SHP77 (cell line): ENCODE data around the gene SRPK2.
"Not testable (repeated sequence)": the region's sequence is repeated elsewhere in the genome, so short reads cannot be mapped to it uniquely, and the experiment has no call there.

ENCODE experiments used
- DNase-seq, 2 experiments: peaks; one replicate each; lab custom pipeline; 2025; lab: John Stamatoyannopoulos, UW

The SRPK2 gene

GRCh38 chr7:105339404-105340323 lies 49.1 kb downstream of the SRPK2 start:
- no peak for DNase-seq

- DNase-seq: no peak
Observed at GRCh38 chr7:105337529-105337928, 51.2 kb downstream of the SRPK2 start.

GRCh38 chr7:105336009-105336408 lies 52.7 kb downstream of the SRPK2 start:
- DNase-seq: no peak

GRCh38 chr7:105332661-105333060 lies 56.1 kb downstream of the SRPK2 start:
- DNase-seq: not testable (repeated sequence)

GRCh38 chr7:105330526-105330925 lies 58.2 kb downstream of the SRPK2 start:
- no peak for DNase-seq

GRCh38 chr7:105327201-105327600 lies 61.5 kb downstream of the SRPK2 start:
- DNase-seq: no peak

- DNase-seq: no peak
Observed at GRCh38 chr7:105325216-105325904, 63.4 kb downstream of the SRPK2 start.

GRCh38 chr7:105324606-105325005 lies 64.1 kb downstream of the SRPK2 start:
- DNase-seq: not testable (repeated sequence)

- no peak for DNase-seq
Observed at GRCh38 chr7:105323366-105323765, 65.4 kb downstream of the SRPK2 start.

- no peak for DNase-seq
Observed at GRCh38 chr7:105322655-105323277, 66.0 kb downstream of the SRPK2 start.

GRCh38 chr7:105321754-105322455 lies 66.8 kb downstream of the SRPK2 start:
- no peak for DNase-seq

- no peak for DNase-seq
Observed at GRCh38 chr7:105320896-105321295, 67.8 kb downstream of the SRPK2 start.

GRCh38 chr7:105319578-105319977 lies 69.1 kb downstream of the SRPK2 start:
- no peak for DNase-seq

- no peak for DNase-seq
Observed at GRCh38 chr7:105316578-105317344, 72.0 kb downstream of the SRPK2 start.

- DNase-seq: no peak
Observed at GRCh38 chr7:105315357-105315756, 73.4 kb downstream of the SRPK2 start.

- no peak for DNase-seq
Observed at GRCh38 chr7:105309235-105310169, 79.2 kb downstream of the SRPK2 start.

GRCh38 chr7:105307163-105307672 lies 81.5 kb downstream of the SRPK2 start:
- DNase-seq: no peak

GRCh38 chr7:105306298-105306748 lies 82.4 kb downstream of the SRPK2 start:
- DNase-seq: no peak

- no peak for DNase-seq
Observed at GRCh38 chr7:105305633-105306032, 83.1 kb downstream of the SRPK2 start.
